ENCODE measurements around the gene SYT7.
"Not testable (repeated sequence)": the region's sequence is repeated elsewhere in the genome, so short reads cannot be mapped to it uniquely, and the experiment has no call there.

SYT7 gene

GRCh38 chr11:61472282-61472681 is 108.6 kb downstream of the SYT7 start:
- no peak for DNase-seq

GRCh38 chr11:61468002-61468401 is 112.9 kb downstream of the SYT7 start:
- DNase-seq: no peak
- in situ Hi-C loops (cut with MboI; ENCODE audit: low pct_unique_long_range_greater_than_20kb, low sequenced_read_pairs): no loop called here

More at GRCh38 chr11:61472282-61472681, 108.6 kb downstream of the SYT7 start:
- in situ Hi-C loops (cut with MboI; ENCODE audit: low pct_unique_long_range_greater_than_20kb, low sequenced_read_pairs): no loop called here

- DNase-seq; in situ Hi-C loops (cut with MboI; ENCODE audit: low pct_unique_long_range_greater_than_20kb, low sequenced_read_pairs): not testable (repeated sequence)
These were observed 113.3 kb downstream of the SYT7 start for GRCh38 chr11:61467602-61468001.
